K562 (cell line): ENCODE data around the gene OSCP1. TPM values are rescaled to one million over a fixed set of nuclear protein-coding genes. Genes with fewer than 3 reads are reported as not detected.

Experiments used
- AFF1 ChIP-seq, 2 experiments: fragments of 450-650 bp; IDR thresholded peaks; 2 replicates each; pipeline ENCODE4 v1.6.1; 2018; ENCODE audit warnings: mild to moderate bottlenecking in 2 of 2, low read depth in 1 of 2; ENCODE audit not compliant: partially characterized antibody in 2 of 2
- CCAR2 ChIP-seq: fragments of 200-400 bp; formaldehyde crosslinking; IDR thresholded peaks from 2 replicates; pipeline ENCODE4 v1.6.1; 2017; ENCODE audit warnings: mild to moderate bottlenecking, low read depth, low read length
- CHD2 ChIP-seq: IDR thresholded peaks from 2 replicates; pipeline ENCODE4 v1.6.1; 2011; ENCODE audit warnings: low read depth, low read length
- CREBBP ChIP-seq: IDR thresholded peaks from one replicate; pipeline ENCODE4 v1.6.1; 2012; ENCODE audit warnings: low read depth, mild to moderate bottlenecking, control low read depth, inconsistent platforms, low read length
- EP400 ChIP-seq: fragments of 450-650 bp; IDR thresholded peaks from 2 replicates; pipeline ENCODE4 v1.6.1; 2017; ENCODE audit warnings: antibody characterized with exemption, mild to moderate bottlenecking, moderate library complexity
- FUS ChIP-seq: fragments of 200-400 bp; formaldehyde crosslinking; optimal IDR thresholded peaks from 2 replicates; pipeline ENCODE3; 2017; ENCODE audit warnings: low read depth, low read length
- GABPA ChIP-seq: fragments of 200-800 bp; sonication (Bioruptor generic); conservative IDR thresholded peaks from 2 replicates; pipeline ENCODE4 v1.6.1; 2016; ENCODE audit warnings: low read depth, missing genetic modification characterization, missing compliant biosample characterization
- HCFC1 ChIP-seq: IDR thresholded peaks from 2 replicates; pipeline ENCODE4 v1.6.1; 2012; ENCODE audit warnings: low read depth, low read length, improper control_type of control experiment
- HDAC1 ChIP-seq, 2 experiments: fragments of 450-650 bp; IDR thresholded peaks; 2 replicates each; pipeline ENCODE4 v1.6.1; 2016 to 2017; ENCODE audit warnings: inconsistent platforms in 1 of 2, mild to moderate bottlenecking in 1 of 2, moderate library complexity in 1 of 2
- KLF1 ChIP-seq: fragments of 450-650 bp; IDR thresholded peaks from 2 replicates; pipeline ENCODE4 v1.6.1; 2016; ENCODE audit warnings: missing genetic modification characterization, missing compliant biosample characterization
- MTA3 ChIP-seq: fragments of 450-650 bp; formaldehyde crosslinking; IDR thresholded peaks from 2 replicates; pipeline ENCODE4 v1.6.1; 2017; ENCODE audit warnings: mild to moderate bottlenecking, borderline replicate concordance
- NKRF ChIP-seq: fragments of 450-650 bp; IDR thresholded peaks from 2 replicates; pipeline ENCODE4 v1.6.1; 2016; ENCODE audit warnings: borderline replicate concordance
- NONO ChIP-seq, 2 experiments: fragments of 200-400 bp in 1 of 2; fragments of 450-650 bp in 1 of 2; formaldehyde crosslinking in 1 of 2; IDR thresholded peaks; 2 replicates each; pipeline ENCODE4 v1.6.1; 2017; ENCODE audit warnings: low read depth in 2 of 2, mild to moderate bottlenecking in 2 of 2, moderate library complexity in 2 of 2, low read length in 1 of 2
- POLR3A ChIP-seq: IDR thresholded peaks from 2 replicates; pipeline ENCODE4 v1.6.1; 2011; ENCODE audit warnings: borderline replicate concordance, mild to moderate bottlenecking, moderate library complexity; ENCODE audit not compliant: insufficient read length, insufficient read depth; ENCODE audit errors: extremely low read depth
- POLR3G ChIP-seq: IDR thresholded peaks from 2 replicates; pipeline ENCODE4 v1.6.1; 2011; ENCODE audit not compliant: insufficient read length, insufficient replicate concordance; ENCODE audit errors: extremely low read depth
- RFX7 ChIP-seq: fragments of 250-450 bp; sonication (Bioruptor Pico); IDR thresholded peaks from 2 replicates; pipeline ENCODE4 v1.5.1; 2021; ENCODE audit warnings: mild to moderate bottlenecking
- ZC3H8 ChIP-seq: fragments of 450-650 bp; IDR thresholded peaks from 2 replicates; pipeline ENCODE4 v1.6.1; 2017
- ZNF165 ChIP-seq: fragments of 250-450 bp; sonication (Bioruptor Pico); IDR thresholded peaks from 2 replicates; pipeline ENCODE4 v1.4.0; 2020; ENCODE audit warnings: borderline replicate concordance
- ZNF280A ChIP-seq: fragments of 450-650 bp; IDR thresholded peaks from 2 replicates; pipeline ENCODE4 v1.6.1; 2018; ENCODE audit warnings: mild to moderate bottlenecking, low read depth; ENCODE audit not compliant: partially characterized antibody
- ZNF583 ChIP-seq: fragments of 250-450 bp; sonication (Bioruptor Pico); IDR thresholded peaks from 2 replicates; pipeline ENCODE4 v1.4.0; 2020
- ZSCAN32 ChIP-seq: fragments of 450-650 bp; formaldehyde crosslinking; IDR thresholded peaks from 2 replicates; pipeline ENCODE4 v1.4.0; 2020; ENCODE audit warnings: mild to moderate bottlenecking, moderate library complexity
- polyA plus RNA-seq, 8 experiments: library from polyadenylated mRNA; depleted of rRNA in 4 of 8; stranded (reverse) in 5 of 8; unstranded in 3 of 8; fragments of >200 nt; fragmentation: Nextera tagmentation in 2 of 8; fragmentation: Illumina TruSeq in 1 of 8; extraction: Ambion mirVana in 2 of 8; extraction: Trizol in 1 of 8; gene quantifications; 2 replicates each; pipeline versions ENCODE4 v1.2.1 to v1.2.3, GENCODE V29; 2011 to 2014; ENCODE audit warnings: inconsistent platforms in 1 of 8, missing spikeins in 1 of 8
- total RNA-seq, 7 experiments: library from RNA; depleted of rRNA in 6 of 7; stranded (reverse); fragments of >200 nt in 6 of 7; fragmentation: Illumina TruSeq in 2 of 7; extraction: Trizol in 2 of 7; gene quantifications; 2 replicates each; pipeline versions ENCODE4 v1.2.1 to v1.2.3, GENCODE V29; 2011 to 2021; ENCODE audit warnings: low replicate concordance in 1 of 7

Gene OSCP1
- total and polyA plus RNA-seq, 9 of the 15 experiments (the other 6 are each of a cell fraction or from before 2014, with no cell fraction given) = 0.15 to 0.40 (median 0.33) TPM; not detected in 5

GRCh38 chr1:36411674-36412648 is 38.3 kb downstream of the OSCP1 start (continued):
- TF ChIP-seq HDAC1 (IDR thresholded peaks at IDR 0.05) (no peak), NONO (IDR thresholded peaks at IDR 0.05; ENCODE audit: low read depth in 2 of 2, low read length in 1 of 2) (no peak), GABPA (no peak), CREBBP (no peak), EP400 (no peak), ZNF165 (CRISPR knock-in tag) (no peak), ZSCAN32 (CRISPR knock-in tag) (no peak), CHD2 (no peak), HCFC1 (no peak), NKRF (no peak), KLF1 (tag) (no peak), ZC3H8 (no peak), CCAR2 (no peak), MTA3 (no peak), FUS (no peak), POLR3G (no peak), ZNF583 (CRISPR knock-in tag) (no peak), AFF1 (IDR thresholded peaks at IDR 0.05; ENCODE audit: low read depth in 1 of 2, partially characterized antibody in 2 of 2) (no peak), RFX7 (CRISPR knock-in tag) (no peak), POLR3A (no peak), ZNF280A (no peak)
